ENCODE results near the gene CDC5L.

- TF ChIP-seq ATF3 (IDR thresholded peaks at IDR 0.05) = no peak
- TF ChIP-seq FOSL1 (IDR thresholded peaks at IDR 0.05; ENCODE audit: low read depth) = no peak
- no peak for TF ChIP-seq POLR2AphosphoS5 (IDR thresholded peaks at IDR 0.05; ENCODE audit: low read depth, low read length)
- no peak for TF ChIP-seq SIN3A (IDR thresholded peaks at IDR 0.05; ENCODE audit: low read depth)
Observed at GRCh38 chr6:44367681-44368080, 19.8 kb upstream of the CDC5L start.
